PC-9 (cell line): ENCODE measurements around the gene CNBP. TPM values are rescaled to one million over a fixed set of nuclear protein-coding genes. Genes with fewer than 3 reads are reported as not detected.
A peak's percentile ranks its signal among the peaks of the same experiment; 100 is the strongest.
"Not testable (repeated sequence)": the region's sequence is repeated elsewhere in the genome, so short reads cannot be mapped to it uniquely, and the experiment has no call there.

ENCODE experiments used
- BruUV-seq: library from RNA; stranded (reverse); fragments of 400-500 nt; replicated peaks from 2 replicates; lab custom pipeline; 2021; lab: Mats Ljungman, UMichigan
- CTCF ChIA-PET: fragments of 300-600 bp; sonication (Branson Sonifier 250); formaldehyde crosslinking; loops from one replicate; lab custom pipeline; 2022; ENCODE audit warnings: antibody characterized with exemption; lab: Charles Lee
- POLR2A ChIA-PET: fragments of 300-600 bp; sonication (Branson Sonifier 250); formaldehyde crosslinking; loops from one replicate; lab custom pipeline; 2022; ENCODE audit warnings: antibody characterized with exemption; ENCODE audit not compliant: unreplicated experiment; lab: Charles Lee
- DNase-seq, 2 experiments: peaks; one replicate each; pipeline versions ENCODE4 v3.0.0 to v3.0.0-alpha.2; 2015 to 2022; ENCODE audit warnings: mixed read lengths in 1 of 2
- H2AFZ ChIP-seq: fragments of 200-600 bp; sonication (generic); 2 replicates; pipeline ENCODE4 v1.8.1; 2017; ENCODE audit warnings: antibody characterized with exemption
- H3F3A ChIP-seq: fragments of 200-600 bp; sonication (generic); 2 replicates; pipeline ENCODE4 v1.8.1; 2017; ENCODE audit warnings: antibody characterized with exemption, mild to moderate bottlenecking, low read depth; ENCODE audit not compliant: insufficient read depth
- H3K27ac ChIP-seq: fragments of 200-600 bp; sonication (generic); 2 replicates; pipeline ENCODE4 v1.6.1; 2016; ENCODE audit warnings: mixed run types
- H3K27me3 ChIP-seq: fragments of 200-600 bp; sonication (generic); 2 replicates; pipeline ENCODE4 v1.6.1; 2016; ENCODE audit warnings: low read depth, mixed run types; ENCODE audit not compliant: insufficient read depth
- H3K36me3 ChIP-seq: fragments of 200-600 bp; sonication (generic); 2 replicates; pipeline ENCODE4 v1.6.1; 2016; ENCODE audit warnings: low read depth, mixed run types
- H3K4me1 ChIP-seq: fragments of 200-600 bp; sonication (generic); replicated peaks from 2 replicates; pipeline ENCODE4 v1.6.1; 2016; ENCODE audit warnings: mixed run types; ENCODE audit not compliant: insufficient read depth
- H3K4me2 ChIP-seq: fragments of 200-600 bp; sonication (generic); 2 replicates; pipeline ENCODE4 v1.6.1; 2017; ENCODE audit warnings: mixed run types
- H3K4me3 ChIP-seq: fragments of 200-600 bp; sonication (generic); 2 replicates; pipeline ENCODE4 v1.6.1; 2016; ENCODE audit warnings: mixed run types
- H3K79me2 ChIP-seq: fragments of 200-600 bp; sonication (generic); 2 replicates; pipeline ENCODE4 v1.6.1; 2017; ENCODE audit warnings: low read depth, mixed run types
- H3K9me2 ChIP-seq: fragments of 200-600 bp; sonication (generic); 2 replicates; pipeline ENCODE4 v1.8.1; 2017; ENCODE audit warnings: mild to moderate bottlenecking; ENCODE audit not compliant: insufficient read depth
- H3K9me3 ChIP-seq: fragments of 200-600 bp; sonication (generic); 2 replicates; pipeline ENCODE4 v1.8.1; 2016; ENCODE audit warnings: low read depth; ENCODE audit not compliant: insufficient read depth
- H4K20me1 ChIP-seq: fragments of 200-600 bp; sonication (generic); 2 replicates; pipeline ENCODE4 v1.8.1; 2017; ENCODE audit not compliant: insufficient read depth
- EZH2 ChIP-seq: fragments of 200-600 bp; sonication (generic); IDR thresholded peaks from 2 replicates; pipeline ENCODE4 v1.8.0; 2017; ENCODE audit warnings: antibody characterized with exemption, low read depth
- intact Hi-C: fragments of 100-400 bp; cut with micrococcal nuclease; formaldehyde crosslinking; loops from one replicate; pipeline ENCODE4 v1.10.0; 2022; ENCODE audit not compliant: unreplicated experiment
- total RNA-seq: library from RNA; stranded (reverse); gene quantifications from 2 replicates; pipeline ENCODE4 v1.2.3, GENCODE V29; 2021
- TF ChIP-seq, protein P1 (sequence below): fragments of 200-600 bp; sonication (generic); conservative IDR thresholded peaks from 2 replicates; pipeline ENCODE4 v1.6.1; 2017; ENCODE audit warnings: mixed run types, antibody characterized with exemption, mild to moderate bottlenecking, moderate library complexity

CNBP gene
- total RNA-seq, 1 experiment from 2014 or later = 265 TPM

DNA sequence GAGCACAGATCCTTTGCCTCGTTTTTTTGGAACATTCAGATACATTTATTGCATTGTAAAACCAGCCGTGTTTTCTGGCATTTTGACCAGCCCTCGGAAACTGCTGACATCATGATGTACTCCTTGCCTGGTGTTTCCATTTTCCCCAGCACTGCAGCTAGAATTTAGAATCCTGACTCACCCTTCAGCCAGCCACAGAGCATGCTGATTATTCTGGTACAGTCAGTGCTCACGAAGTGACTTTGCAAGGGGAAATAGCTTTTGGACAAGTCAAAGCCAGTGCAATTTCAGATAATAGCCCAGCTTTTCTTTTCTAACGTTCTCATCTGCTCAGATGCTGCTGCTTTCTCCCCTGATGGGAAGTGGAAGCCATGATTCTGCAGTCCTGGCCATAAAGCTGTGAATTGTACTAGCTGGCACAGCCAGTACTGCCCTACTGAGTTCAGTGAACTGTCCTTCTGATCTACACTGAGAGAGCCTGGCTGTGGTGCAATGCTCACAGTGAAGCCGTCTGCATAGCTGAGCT is 12.1 kb upstream of the CNBP start:
- Histone ChIP-seq H3K79me2 (no peaks in the 10 kb centered on the region), H2AFZ (peak overlapping the region; percentile 61), H3K36me3 (no peaks in the 10 kb centered on the region), H4K20me1 (no peaks in the 10 kb centered on the region), H3K27me3 (no peaks in the 10 kb centered on the region), H3F3A (peaks cover 31% of the 10 kb centered on the region), H3K27ac (peak overlapping the region; percentile 71), H3K4me1 (peaks cover 32% of the 10 kb centered on the region), H3K4me2 (peak overlapping the region; percentile 70), H3K9me2 (no peaks in the 10 kb centered on the region; the same call in 1 of the 2 replicates), H3K9me3 (no peaks in the 10 kb centered on the region), H3K4me3 (peak overlapping the region; percentile 10; the same call in 1 of the 2 replicates)
- intact Hi-C loops = loop anchor here (2.0 kb wide), 1 partner anchor 15 kb away; no protein-coding TSS in a partner anchor
- CTCF ChIA-PET = interaction anchor here (0.7 to 2.6 kb wide), 4 partner anchors 10 to 226 kb away, joined by 3 to 21 read pairs (median 4); no protein-coding TSS in a partner anchor
- no peak for TF ChIP-seq EZH2
- TF ChIP-seq, protein P1, sequence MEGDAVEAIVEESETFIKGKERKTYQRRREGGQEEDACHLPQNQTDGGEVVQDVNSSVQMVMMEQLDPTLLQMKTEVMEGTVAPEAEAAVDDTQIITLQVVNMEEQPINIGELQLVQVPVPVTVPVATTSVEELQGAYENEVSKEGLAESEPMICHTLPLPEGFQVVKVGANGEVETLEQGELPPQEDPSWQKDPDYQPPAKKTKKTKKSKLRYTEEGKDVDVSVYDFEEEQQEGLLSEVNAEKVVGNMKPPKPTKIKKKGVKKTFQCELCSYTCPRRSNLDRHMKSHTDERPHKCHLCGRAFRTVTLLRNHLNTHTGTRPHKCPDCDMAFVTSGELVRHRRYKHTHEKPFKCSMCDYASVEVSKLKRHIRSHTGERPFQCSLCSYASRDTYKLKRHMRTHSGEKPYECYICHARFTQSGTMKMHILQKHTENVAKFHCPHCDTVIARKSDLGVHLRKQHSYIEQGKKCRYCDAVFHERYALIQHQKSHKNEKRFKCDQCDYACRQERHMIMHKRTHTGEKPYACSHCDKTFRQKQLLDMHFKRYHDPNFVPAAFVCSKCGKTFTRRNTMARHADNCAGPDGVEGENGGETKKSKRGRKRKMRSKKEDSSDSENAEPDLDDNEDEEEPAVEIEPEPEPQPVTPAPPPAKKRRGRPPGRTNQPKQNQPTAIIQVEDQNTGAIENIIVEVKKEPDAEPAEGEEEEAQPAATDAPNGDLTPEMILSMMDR = no peak
- POLR2A ChIA-PET = interaction anchor here (0.6 to 0.8 kb wide), 3 partner anchors 12 to 43 kb away, joined by 3 to 4 read pairs (median 4); no protein-coding TSS in a partner anchor
- DNase-seq = peak; percentile 57 to 84
- no TSS peak for BruUV-seq

DNA sequence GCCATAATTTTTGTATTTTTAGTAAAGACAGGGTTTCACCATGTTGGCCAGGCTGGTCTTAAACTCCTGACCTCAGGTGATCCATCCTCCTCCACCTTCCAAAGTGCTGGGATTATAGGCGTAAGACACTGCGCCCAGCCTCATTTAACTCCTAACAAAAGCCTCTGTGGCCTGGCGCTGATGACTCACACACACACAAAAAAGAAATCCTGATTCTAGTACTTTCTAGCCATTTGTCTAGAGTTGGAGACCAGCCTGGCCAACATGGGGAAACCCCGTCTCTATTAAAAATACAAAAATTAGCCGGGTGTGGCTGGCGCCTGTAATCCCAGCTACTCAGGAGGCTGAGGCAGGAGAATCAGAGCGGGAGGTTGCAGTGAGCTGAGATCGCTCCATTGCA is 6.1 kb upstream of the CNBP start:
- H3K4me2 ChIP-seq, H3K9me3 ChIP-seq, H3K36me3 ChIP-seq, intact Hi-C loops, H3K27ac ChIP-seq, BruUV-seq, H4K20me1 ChIP-seq, H3K9me2 ChIP-seq, H3K27me3 ChIP-seq, DNase-seq, H2AFZ ChIP-seq, H3K4me3 ChIP-seq, CTCF ChIA-PET: not testable (repeated sequence)
- H3F3A ChIP-seq = peaks cover 35% of the 10 kb centered on the region
- H3K4me1 ChIP-seq = peaks cover 13% of the 10 kb centered on the region; the same call in 1 of the 2 replicates
- H3K79me2 ChIP-seq = peaks cover 17% of the 10 kb centered on the region
- POLR2A ChIA-PET = interaction anchor here (0.6 kb wide), 1 partner anchor 56 kb away, joined by 4 read pairs; no protein-coding TSS in a partner anchor

DNA sequence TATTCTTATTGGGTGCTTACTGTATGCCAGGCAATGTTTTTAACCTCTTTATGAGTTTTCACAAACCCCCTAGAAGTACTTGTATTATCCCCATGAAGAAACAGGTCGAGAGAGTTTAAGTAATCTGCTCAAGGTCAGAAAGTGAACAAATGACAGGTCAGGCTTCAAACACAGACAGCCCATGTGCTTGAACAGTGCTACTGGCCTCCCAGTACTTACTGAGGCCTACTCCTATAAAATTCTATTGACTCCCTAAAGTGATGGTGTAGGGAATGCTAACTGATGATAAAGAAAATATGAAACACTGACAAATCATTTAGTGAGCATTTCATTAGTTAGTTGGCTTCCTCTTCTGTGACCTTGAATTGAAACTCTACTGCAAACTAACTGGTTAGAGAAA is 4.2 kb upstream of the CNBP start:
- CTCF ChIA-PET = no interaction called here

More for the DNA sequence above, 4.2 kb upstream of the CNBP start:
- intact Hi-C loops = no loop called here
- no peak for DNase-seq
- Histone ChIP-seq H3K9me2 (no peaks in the 10 kb centered on the region), H3K27ac (peak overlapping the region; percentile 30), H3F3A (peaks cover 32% of the 10 kb centered on the region), H2AFZ (no peak overlapping the region), H3K36me3 (no peaks in the 10 kb centered on the region; the same call in 1 of the 2 replicates), H3K27me3 (no peaks in the 10 kb centered on the region), H3K4me1 (peaks cover 14% of the 10 kb centered on the region; the same call in 1 of the 2 replicates), H3K4me2 (no peak overlapping the region), H3K4me3 (no peak overlapping the region), H4K20me1 (no peaks in the 10 kb centered on the region), H3K9me3 (no peaks in the 10 kb centered on the region), H3K79me2 (peaks cover 34% of the 10 kb centered on the region)
- no peak for TF ChIP-seq EZH2
- TF ChIP-seq, protein P1 = no peak
- BruUV-seq = no TSS peak
- POLR2A ChIA-PET = no interaction called here
